ENCODE data around the gene LGR6. TPM values are rescaled to one million over a fixed set of nuclear protein-coding genes. Genes with fewer than 3 reads are reported as not detected.

LGR6 gene
- total RNA-seq, 1 experiment from 2014 or later: 1.0 TPM

DNA sequence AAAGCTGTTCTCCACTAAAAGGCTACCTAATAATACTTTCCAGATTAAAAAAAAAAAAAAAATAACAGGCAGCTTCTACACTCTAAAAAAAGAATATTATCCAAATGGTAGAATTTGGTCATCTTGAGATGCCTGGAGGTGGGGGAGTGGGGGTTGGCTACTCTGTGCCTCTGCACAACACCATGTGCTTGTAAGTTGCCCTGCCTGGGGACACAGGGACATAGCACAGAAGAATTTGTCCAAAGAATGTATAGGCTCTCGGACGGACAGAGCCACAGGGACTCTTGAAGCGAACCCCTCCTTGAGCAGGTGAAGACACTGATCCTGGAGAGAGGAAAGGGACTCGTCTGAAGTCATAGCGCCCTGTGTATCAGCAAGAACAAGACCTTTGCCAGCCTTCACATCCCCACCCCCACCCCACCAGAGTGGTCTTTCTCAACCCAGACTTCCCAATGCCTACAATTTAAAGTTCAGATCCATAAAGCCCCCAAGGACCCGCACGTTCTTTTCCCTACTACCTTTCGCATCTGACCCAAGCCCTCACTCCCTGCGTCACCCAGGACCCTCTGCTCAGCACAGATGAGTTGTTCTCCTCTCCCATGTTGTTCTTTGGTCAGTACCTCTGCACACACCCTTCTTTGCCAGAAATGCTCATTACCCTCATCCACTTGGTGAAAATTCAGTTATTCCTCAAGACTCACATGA, 72.6 kb downstream of the LGR6 start:
- H3K4me1 ChIP-seq (ENCODE audit: insufficient read depth, low read length): no peaks in the 10 kb centered on the region; the same call in 1 of the 2 replicates
- H2AK5ac ChIP-seq (ENCODE audit: insufficient read length, low read length): no peak overlapping the region
- H2BK15ac ChIP-seq (ENCODE audit: low read depth, low read length): no peak overlapping the region
- no peak overlapping the region for H2AFZ ChIP-seq (ENCODE audit: low read length)
- H3K4ac ChIP-seq (ENCODE audit: low read depth, low read length): no peak overlapping the region
- no peak overlapping the region for H3K27ac ChIP-seq (ENCODE audit: insufficient read length, low read depth, low read length)
- H2BK20ac ChIP-seq (ENCODE audit: low read depth, low read length, poor library complexity, severe bottlenecking): no peak overlapping the region
- H3K27me3 ChIP-seq (ENCODE audit: insufficient read depth, low read length): no peaks in the 10 kb centered on the region
- no peaks in the 10 kb centered on the region for H3K79me2 ChIP-seq (ENCODE audit: insufficient read depth, low read length)
- H3K27ac Mint-ChIP-seq: no peak overlapping the region
- no peak overlapping the region for H4K5ac ChIP-seq (ENCODE audit: insufficient read length, low read depth, low read length)
- H3K27me3 Mint-ChIP-seq (ENCODE audit: low read depth): peaks cover 17% of the 10 kb centered on the region
- H3K9me3 ChIP-seq (ENCODE audit: control insufficient read depth, low read depth, low read length): no peaks in the 10 kb centered on the region
- H4K20me1 ChIP-seq (ENCODE audit: control insufficient read depth, insufficient read depth, insufficient read length): no peaks in the 10 kb centered on the region
- H3K9ac ChIP-seq (ENCODE audit: extremely low read depth, insufficient read length, low read length): no peak overlapping the region
- peak; percentile 17 for DNase-seq
- H3K4me1 Mint-ChIP-seq: peaks cover 15 to 17% of the 10 kb centered on the region in 2 experiments
- H3K14ac ChIP-seq (ENCODE audit: insufficient read depth, low read length): no peak overlapping the region
- H3K4me2 ChIP-seq (ENCODE audit: insufficient read depth, insufficient read length, low read length): no peak overlapping the region
- no peak overlapping the region for H2BK12ac ChIP-seq (ENCODE audit: insufficient read length, low read depth, low read length)
- no peak overlapping the region for H3K23ac ChIP-seq (ENCODE audit: insufficient read length, low read depth, low read length)
- TF ChIP-seq, protein P1, sequence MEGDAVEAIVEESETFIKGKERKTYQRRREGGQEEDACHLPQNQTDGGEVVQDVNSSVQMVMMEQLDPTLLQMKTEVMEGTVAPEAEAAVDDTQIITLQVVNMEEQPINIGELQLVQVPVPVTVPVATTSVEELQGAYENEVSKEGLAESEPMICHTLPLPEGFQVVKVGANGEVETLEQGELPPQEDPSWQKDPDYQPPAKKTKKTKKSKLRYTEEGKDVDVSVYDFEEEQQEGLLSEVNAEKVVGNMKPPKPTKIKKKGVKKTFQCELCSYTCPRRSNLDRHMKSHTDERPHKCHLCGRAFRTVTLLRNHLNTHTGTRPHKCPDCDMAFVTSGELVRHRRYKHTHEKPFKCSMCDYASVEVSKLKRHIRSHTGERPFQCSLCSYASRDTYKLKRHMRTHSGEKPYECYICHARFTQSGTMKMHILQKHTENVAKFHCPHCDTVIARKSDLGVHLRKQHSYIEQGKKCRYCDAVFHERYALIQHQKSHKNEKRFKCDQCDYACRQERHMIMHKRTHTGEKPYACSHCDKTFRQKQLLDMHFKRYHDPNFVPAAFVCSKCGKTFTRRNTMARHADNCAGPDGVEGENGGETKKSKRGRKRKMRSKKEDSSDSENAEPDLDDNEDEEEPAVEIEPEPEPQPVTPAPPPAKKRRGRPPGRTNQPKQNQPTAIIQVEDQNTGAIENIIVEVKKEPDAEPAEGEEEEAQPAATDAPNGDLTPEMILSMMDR (conservative IDR thresholded peaks at IDR 0.05): no peak
- H4K91ac ChIP-seq (ENCODE audit: insufficient read length, low read depth, low read length): no peak overlapping the region
- WGBS (ENCODE audit: extremely low coverage, insufficient read length, low lambda C conversion rate): no CpG with 5 or more reads among the region's 9 CpGs
- no peak overlapping the region for H3K18ac ChIP-seq (ENCODE audit: insufficient read length, low read depth, low read length)
- no peak overlapping the region for H2BK120ac ChIP-seq (ENCODE audit: low read depth, low read length, poor library complexity, severe bottlenecking)
- H3K36me3 Mint-ChIP-seq (ENCODE audit: insufficient read depth in 1 of 3, low read depth in 3 of 3): no peaks in the 10 kb centered on the region
- H4K8ac ChIP-seq (replicated peaks; ENCODE audit: insufficient read length, low read depth, low read length): no peak overlapping the region
- no peak overlapping the region for H3K56ac ChIP-seq (ENCODE audit: insufficient read length, low read depth, low read length)
- no peak overlapping the region for H3T11ph ChIP-seq (ENCODE audit: low read length)
- H2BK5ac ChIP-seq (ENCODE audit: insufficient read length, low read length): no peak overlapping the region
- no peak overlapping the region for H3K4me3 Mint-ChIP-seq
- no peaks in the 10 kb centered on the region for H3K79me1 ChIP-seq (ENCODE audit: insufficient read depth, low read depth, low read length, poor library complexity, severe bottlenecking)
- no peaks in the 10 kb centered on the region for H3K23me2 ChIP-seq (ENCODE audit: insufficient read length, low read depth, low read length, poor library complexity, severe bottlenecking)
- peaks cover 0 to 6% of the 10 kb centered on the region in 2 experiments; a peak in 4 of 5 replicates for H3K9me3 Mint-ChIP-seq

All from H9 (cell line).